ENCODE results near the gene KY. TPM values are rescaled to one million over a fixed set of nuclear protein-coding genes. Genes with fewer than 3 reads are reported as not detected.

Gene KY
- total and polyA plus RNA-seq, 2 donors (not counting 1 experiment from before 2014, with no cell fraction given), result not detected

DNA sequence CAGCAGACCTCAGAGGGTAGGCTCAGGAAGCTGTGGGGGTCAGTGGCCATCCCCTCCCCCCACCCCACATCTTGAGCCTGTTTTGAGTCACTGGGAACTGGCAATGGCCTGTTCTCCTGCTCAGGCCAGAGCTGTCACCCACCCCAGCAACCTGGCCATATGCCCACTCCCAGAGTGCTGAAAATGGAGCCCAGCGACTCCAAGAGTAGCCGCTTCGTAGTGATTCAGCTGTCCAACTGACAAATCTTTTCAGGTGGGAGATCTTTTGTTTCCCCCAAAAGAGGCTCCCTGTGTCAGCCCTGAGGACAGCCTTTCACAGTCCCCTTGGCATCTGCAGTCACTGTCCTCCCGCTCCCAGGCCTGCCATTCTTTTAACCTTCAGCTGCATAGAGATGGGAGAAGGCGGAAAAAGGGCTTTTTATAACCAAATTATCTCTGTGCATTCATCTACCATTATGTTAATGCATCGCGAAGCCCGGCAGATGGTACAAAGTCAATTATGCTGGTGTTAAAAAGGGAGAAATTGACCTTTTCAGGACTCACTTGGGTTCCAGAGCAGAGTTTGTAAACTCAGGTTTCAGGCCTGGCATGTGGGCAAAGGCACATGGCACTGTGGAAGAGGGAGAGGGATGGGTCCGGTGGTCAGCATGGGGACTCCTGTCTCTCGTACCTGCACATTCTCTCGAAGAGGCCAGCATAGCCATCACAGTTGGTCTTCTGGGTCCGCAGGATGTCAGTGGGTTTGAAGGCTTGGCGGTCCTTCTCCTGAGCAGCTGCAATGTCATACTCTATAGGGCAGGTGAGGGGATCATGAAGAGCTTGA is 32.1 kb downstream of the KY start:
- no peak overlapping the region for H3K27ac ChIP-seq (ENCODE audit: low read length in 2 of 2)
- H3K27me3 Mint-ChIP-seq, result no peaks in the 10 kb centered on the region
- WGBS (ENCODE audit: insufficient coverage), result 98% methylated on average over 7 of the region's 13 CpGs
- TF ChIP-seq, protein P1, sequence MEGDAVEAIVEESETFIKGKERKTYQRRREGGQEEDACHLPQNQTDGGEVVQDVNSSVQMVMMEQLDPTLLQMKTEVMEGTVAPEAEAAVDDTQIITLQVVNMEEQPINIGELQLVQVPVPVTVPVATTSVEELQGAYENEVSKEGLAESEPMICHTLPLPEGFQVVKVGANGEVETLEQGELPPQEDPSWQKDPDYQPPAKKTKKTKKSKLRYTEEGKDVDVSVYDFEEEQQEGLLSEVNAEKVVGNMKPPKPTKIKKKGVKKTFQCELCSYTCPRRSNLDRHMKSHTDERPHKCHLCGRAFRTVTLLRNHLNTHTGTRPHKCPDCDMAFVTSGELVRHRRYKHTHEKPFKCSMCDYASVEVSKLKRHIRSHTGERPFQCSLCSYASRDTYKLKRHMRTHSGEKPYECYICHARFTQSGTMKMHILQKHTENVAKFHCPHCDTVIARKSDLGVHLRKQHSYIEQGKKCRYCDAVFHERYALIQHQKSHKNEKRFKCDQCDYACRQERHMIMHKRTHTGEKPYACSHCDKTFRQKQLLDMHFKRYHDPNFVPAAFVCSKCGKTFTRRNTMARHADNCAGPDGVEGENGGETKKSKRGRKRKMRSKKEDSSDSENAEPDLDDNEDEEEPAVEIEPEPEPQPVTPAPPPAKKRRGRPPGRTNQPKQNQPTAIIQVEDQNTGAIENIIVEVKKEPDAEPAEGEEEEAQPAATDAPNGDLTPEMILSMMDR (IDR thresholded peaks at IDR 0.05), result no peak
- no peak for TF ChIP-seq EZH2 (IDR thresholded peaks at IDR 0.05; ENCODE audit: borderline replicate concordance, insufficient read depth, low read depth, low read length, poor library complexity, severe bottlenecking)
- H3K9ac ChIP-seq (ENCODE audit: low read length), result no peak overlapping the region
- H3K9me3 ChIP-seq (ENCODE audit: control extremely low read depth in 1 of 3, control insufficient read depth in 2 of 3, insufficient read depth in 1 of 3, low read length in 2 of 3), result peaks cover 0 to 4% (median 0%) of the 10 kb centered on the region in 3 donors
- intact Hi-C loops (cut with micrococcal nuclease), result no loop called here
- no peaks in the 10 kb centered on the region for H3K4me1 Mint-ChIP-seq
- H3K4me1 ChIP-seq (ENCODE audit: control insufficient read depth in 2 of 2, insufficient read depth in 2 of 2, low read length in 2 of 2), result no peaks in the 10 kb centered on the region
- H3K4me3 Mint-ChIP-seq, result no peak overlapping the region
- no peaks in the 10 kb centered on the region for H3K27me3 ChIP-seq (replicated peaks in 1 of 4; ENCODE audit: control extremely low read depth in 1 of 4, control insufficient read depth in 3 of 4, insufficient read depth in 4 of 4, low read length in 3 of 4)
- no peak for ATAC-seq (ENCODE audit: low read depth)
- H3K4me3 ChIP-seq (ENCODE audit: control extremely low read depth in 1 of 5, extremely low read depth in 1 of 5, insufficient read depth in 1 of 5, low read depth in 2 of 5, low read length in 4 of 5), result no peak overlapping the region
- H3K27ac Mint-ChIP-seq, result no peak overlapping the region
- H3K4me2 ChIP-seq (replicated peaks; ENCODE audit: low read depth, low read length, poor library complexity, severe bottlenecking), result no peak overlapping the region
- H3K36me3 ChIP-seq (replicated peaks in 1 of 2; ENCODE audit: control extremely low read depth in 1 of 2, control insufficient read depth in 1 of 2, extremely low read depth in 1 of 2, insufficient read depth in 2 of 2, low read length in 1 of 2), result no peaks in the 10 kb centered on the region
- H3K79me2 ChIP-seq (ENCODE audit: control insufficient read depth, insufficient read depth, low read length), result no peaks in the 10 kb centered on the region
- no peak for DNase-seq
- H2AFZ ChIP-seq (ENCODE audit: insufficient read depth, low read depth, low read length, poor library complexity, severe bottlenecking), result no peak overlapping the region
- POLR2A ChIA-PET, result no interaction called here
- no peaks in the 10 kb centered on the region for H4K20me1 ChIP-seq (ENCODE audit: control insufficient read depth, insufficient read depth, low read length, poor library complexity, severe bottlenecking)
- CTCF ChIA-PET, result no interaction called here
- H3K9me3 Mint-ChIP-seq (ENCODE audit: insufficient read depth), result no peaks in the 10 kb centered on the region

Measured in B cell (primary cell).